Measurements from ENCODE around the gene SNX17.
"Not testable (repeated sequence)": the region's sequence is repeated elsewhere in the genome, so short reads cannot be mapped to it uniquely, and the experiment has no call there.

DNA sequence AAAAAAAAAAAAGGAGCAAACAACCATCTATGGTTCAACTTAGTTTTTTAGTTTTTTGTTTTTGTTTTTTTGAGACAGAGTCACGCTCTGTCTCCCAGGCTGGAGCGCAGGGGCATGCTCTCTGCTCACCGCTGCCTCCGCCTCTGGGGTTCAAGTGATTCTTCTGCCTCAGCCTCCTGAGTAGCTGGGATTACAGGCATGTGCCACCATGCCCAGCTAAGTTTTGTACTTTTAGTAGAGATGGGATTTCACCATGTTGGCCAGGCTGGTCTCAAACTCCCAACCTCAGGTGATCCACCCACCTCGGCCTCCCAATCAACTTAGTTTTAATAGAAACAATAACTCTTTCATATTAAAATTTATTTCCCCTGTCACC, 17.0 kb upstream of the SNX17 start:
- TF ChIP-seq SP1 (IDR thresholded peaks at IDR 0.05); ELF4 (IDR thresholded peaks at IDR 0.05); FOXA1 (IDR thresholded peaks at IDR 0.05); SUZ12 (IDR thresholded peaks at IDR 0.05); TARDBP (IDR thresholded peaks at IDR 0.05); ZNF384 (IDR thresholded peaks at IDR 0.05); FOXK2 (IDR thresholded peaks at IDR 0.05); NFRKB (IDR thresholded peaks at IDR 0.05); LEF1 (IDR thresholded peaks at IDR 0.05; ENCODE audit: borderline replicate concordance); CTBP1 (IDR thresholded peaks at IDR 0.05; ENCODE audit: borderline replicate concordance); FOXM1 (IDR thresholded peaks at IDR 0.05; ENCODE audit: borderline replicate concordance); ARNT (IDR thresholded peaks at IDR 0.05): not testable (repeated sequence)
- TF ChIP-seq, protein P1, sequence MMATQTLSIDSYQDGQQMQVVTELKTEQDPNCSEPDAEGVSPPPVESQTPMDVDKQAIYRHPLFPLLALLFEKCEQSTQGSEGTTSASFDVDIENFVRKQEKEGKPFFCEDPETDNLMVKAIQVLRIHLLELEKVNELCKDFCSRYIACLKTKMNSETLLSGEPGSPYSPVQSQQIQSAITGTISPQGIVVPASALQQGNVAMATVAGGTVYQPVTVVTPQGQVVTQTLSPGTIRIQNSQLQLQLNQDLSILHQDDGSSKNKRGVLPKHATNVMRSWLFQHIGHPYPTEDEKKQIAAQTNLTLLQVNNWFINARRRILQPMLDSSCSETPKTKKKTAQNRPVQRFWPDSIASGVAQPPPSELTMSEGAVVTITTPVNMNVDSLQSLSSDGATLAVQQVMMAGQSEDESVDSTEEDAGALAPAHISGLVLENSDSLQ (IDR thresholded peaks at IDR 0.05): not testable (repeated sequence)
